Psoas muscle (tissue), 8 donors: ENCODE results near the gene CLASP1. TPM values are rescaled to one million over a fixed set of nuclear protein-coding genes. Genes with fewer than 3 reads are reported as not detected.

Experiments
- ATAC-seq, 4 donors: fragments of 200-7000 bp; cut with Tn5 transposase; one replicate each; pipeline ENCODE4 v1.9.1; 2020; ENCODE audit warnings: moderate library complexity in 3 of 4, mild to moderate bottlenecking in 2 of 4
- DNase-seq, 2 donors: peaks; one replicate each; pipeline ENCODE4 v3.0.0-alpha.2; 2020
- H3K27ac ChIP-seq: fragments of 200-600 bp; one replicate; pipeline ENCODE4 v1.8.0; 2022
- H3K27me3 ChIP-seq, 3 donors: fragments of 200-600 bp in 1 of 3; one replicate each; pipeline versions ENCODE4 v1.6.1 to v1.8.0; 2013 to 2022; ENCODE audit warnings: low read length in 2 of 3, mild to moderate bottlenecking in 2 of 3, moderate library complexity in 1 of 3; ENCODE audit not compliant: insufficient read depth in 3 of 3
- H3K36me3 ChIP-seq, 2 donors: fragments of 200-600 bp in 1 of 2; one replicate each; pipeline versions ENCODE4 v1.6.1 to v1.8.0; 2013 to 2022; ENCODE audit warnings: low read depth in 1 of 2, mild to moderate bottlenecking in 1 of 2, moderate library complexity in 1 of 2; ENCODE audit not compliant: insufficient read depth in 1 of 2
- H3K4me1 ChIP-seq: fragments of 200-600 bp; one replicate; pipeline ENCODE4 v1.8.0; 2022
- H3K4me3 ChIP-seq: fragments of 200-600 bp; one replicate; pipeline ENCODE4 v1.8.0; 2022; ENCODE audit warnings: mild to moderate bottlenecking
- H3K9me3 ChIP-seq: fragments of 200-600 bp; one replicate; pipeline ENCODE4 v1.8.0; 2022
- CTCF ChIP-seq: fragments of 200-600 bp; IDR thresholded peaks from one replicate; pipeline ENCODE4 v1.8.0; 2022; ENCODE audit warnings: antibody characterized with exemption
- WGBS, 3 donors: extraction: QIAGEN DNeasy Blood & Tissue Kit; methylation state at CpG; one replicate each; pipeline versions ENCODE4 v1.1.6 to v1.1.7; 2013; 5-methylcytosine and 5-hydroxymethylcytosine counted together
- intact Hi-C, 2 donors: fragments of 100-400 bp; cut with DNase I; formaldehyde crosslinking; loops; one replicate each; pipeline versions ENCODE4 v1.11.0 to v1.14.2; 2022
- polyA plus RNA-seq, 3 donors: library from polyadenylated mRNA; stranded (reverse); fragments of 200-250 nt; gene quantifications; one replicate each; pipeline ENCODE4 v1.2.3, GENCODE V29; 2013
- total RNA-seq, 4 donors: library from RNA; stranded (reverse); fragmentation: NEBNext Ultra II Directional in 2 of 4; extraction: Animal tissue kit (Norgen Biotek cat#: 25700) in 2 of 4; gene quantifications; one replicate each; pipeline versions ENCODE4 v1.2.1 to v1.2.4, GENCODE V29; 2021 to 2023
- donor health status: healthy with polysubstance abuse.
- donor health status: DM: no; HTN: no; CAD: no; lungs with moderate emphysema.
- donor health status: Bipolar disorder and iron deficiency.
- donor health status: healthy.
- donor health status: DM: yes; HTN: yes; CAD: no.
- donor health status: DM: no; HTN: no; CAD: no.
- donor health status: DM: no; HTN: no; CAD: no.
- donor health status: DM: yes; HTN: yes; CAD: no.

The CLASP1 gene
- total and polyA plus RNA-seq, 7 donors = 11.6 to 60.7 (median 38.8) TPM

DNA sequence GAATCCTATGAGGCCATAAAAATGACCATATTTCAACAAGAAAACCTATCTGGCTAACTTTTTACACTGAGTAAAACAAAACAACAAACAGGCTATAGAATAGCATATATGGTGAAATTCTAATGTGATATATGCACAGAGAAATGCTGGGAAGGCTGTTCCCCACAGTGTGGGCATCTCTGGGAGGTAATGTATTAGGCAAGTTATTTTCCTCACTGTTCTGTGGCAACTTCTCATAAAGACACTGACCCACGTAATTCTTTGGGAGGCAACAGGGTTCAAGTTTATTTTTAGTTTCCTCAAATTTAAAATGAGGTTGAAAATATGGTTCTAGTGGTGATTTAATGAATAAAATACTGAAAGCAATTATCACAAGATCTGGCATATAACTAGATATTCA lies 71.9 kb downstream of the CLASP1 start:
- no peak for TF ChIP-seq CTCF
- 26 to 89% (median 41%) methylated on average over 1 of the region's 1 CpG for WGBS, 3 donors
- ATAC-seq (no peak), DNase-seq (no peak)
- intact Hi-C loops = no loop called here
- no peaks in the 10 kb centered on the region for H3K9me3 ChIP-seq
- no peaks in the 10 kb centered on the region for H3K27me3 ChIP-seq
- H3K27ac ChIP-seq = peak overlapping the region; percentile 17
- H3K36me3 ChIP-seq = no peaks in the 10 kb centered on the region
- H3K4me1 ChIP-seq = peaks cover 34% of the 10 kb centered on the region
- H3K4me3 ChIP-seq = no peak overlapping the region

GRCh38 chr2:121576263-121576662 lies 73.0 kb downstream of the CLASP1 start:
- ATAC-seq (no peak), DNase-seq (no peak)
- intact Hi-C loops = no loop called here
- Histone ChIP-seq H3K36me3 (no peaks in the 10 kb centered on the region), H3K9me3 (no peaks in the 10 kb centered on the region), H3K27ac (peak overlapping the region; percentile 65), H3K27me3 (no peaks in the 10 kb centered on the region), H3K4me1 (peaks cover 35% of the 10 kb centered on the region), H3K4me3 (no peak overlapping the region)
- no peak for TF ChIP-seq CTCF
- WGBS, 3 donors = 75 to 93% (median 78%) methylated on average over 1 of the region's 1 CpG

DNA sequence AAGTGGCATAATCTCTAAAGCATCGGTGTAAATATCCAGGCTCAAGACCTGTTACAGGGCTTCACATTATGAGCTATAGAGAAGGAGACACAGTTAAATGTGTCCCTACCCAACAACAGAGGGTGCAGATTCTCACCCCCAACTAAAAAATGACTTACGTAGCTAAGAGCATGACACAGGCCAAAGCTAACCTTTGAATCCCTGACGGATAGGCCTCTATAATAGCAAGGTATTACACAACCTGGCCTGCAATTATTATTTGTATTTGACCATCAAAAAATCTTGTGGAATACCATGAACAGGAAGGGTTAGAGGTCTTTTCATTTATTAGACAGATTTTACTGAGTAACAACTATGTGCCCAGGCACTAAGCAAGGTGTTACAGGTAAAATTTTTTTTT lies 73.5 kb downstream of the CLASP1 start:
- 72 to 88% (median 78%) methylated on average over 3 of the region's 3 CpGs for WGBS, 3 donors
- H3K4me1 ChIP-seq = peaks cover 37% of the 10 kb centered on the region
- H3K36me3 ChIP-seq = no peaks in the 10 kb centered on the region
- no peak for TF ChIP-seq CTCF
- no peak for DNase-seq
- ATAC-seq = peak in 1 of 4 donors; percentile 4
- H3K4me3 ChIP-seq = no peak overlapping the region
- H3K27me3 ChIP-seq = no peaks in the 10 kb centered on the region
- intact Hi-C loops = no loop called here
- peak overlapping the region; percentile 65 for H3K27ac ChIP-seq
- H3K9me3 ChIP-seq = no peaks in the 10 kb centered on the region

DNA sequence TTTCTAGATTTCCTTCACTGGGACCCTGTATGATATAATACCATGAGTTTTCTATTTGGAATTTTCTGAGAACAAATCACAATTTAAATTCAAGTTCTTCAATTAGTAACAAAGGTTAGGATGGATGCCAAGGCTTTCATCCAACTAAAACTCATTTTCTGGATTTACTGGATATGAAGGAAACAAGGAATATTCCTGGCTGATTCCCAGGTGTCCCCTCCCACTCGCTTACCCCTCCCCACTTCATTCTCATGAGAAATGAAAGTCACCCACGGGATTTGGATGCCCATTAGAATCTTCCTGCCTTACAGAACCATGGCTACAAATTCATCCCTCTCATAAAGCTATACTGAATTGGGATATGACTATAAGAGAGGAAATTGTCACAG lies 78.6 kb downstream of the CLASP1 start:
- intact Hi-C loops = loop anchor here in 1 of 2 donors (5.0 kb wide), 1 partner anchor 77 kb away; the partner anchor contains the start of gene CLASP1
- TF ChIP-seq CTCF = no peak
- Histone ChIP-seq H3K36me3 (no peaks in the 10 kb centered on the region), H3K27ac (peak overlapping the region; percentile 84), H3K4me1 (peaks cover 64% of the 10 kb centered on the region), H3K9me3 (no peaks in the 10 kb centered on the region), H3K27me3 (no peaks in the 10 kb centered on the region), H3K4me3 (no peak overlapping the region)
- ATAC-seq (no peak), DNase-seq (no peak)
- 21 to 47% (median 24%) methylated on average over 2 of the region's 2 CpGs for WGBS, 3 donors

- H3K27me3 ChIP-seq = no peaks in the 10 kb centered on the region
- no peak for ATAC-seq
- H3K36me3 ChIP-seq = no peaks in the 10 kb centered on the region
- DNase-seq = no peak
- H3K27ac ChIP-seq = peak overlapping the region; percentile 84
- TF ChIP-seq CTCF = no peak
- H3K4me1 ChIP-seq = peaks cover 69% of the 10 kb centered on the region
- no peaks in the 10 kb centered on the region for H3K9me3 ChIP-seq
- intact Hi-C loops = loop anchor here in 1 of 2 donors (5.0 kb wide), 1 partner anchor 77 kb away; the partner anchor contains the start of gene CLASP1
- no peak overlapping the region for H3K4me3 ChIP-seq
- 41 to 47% (median 43%) methylated on average over 2 of the region's 2 CpGs for WGBS, 3 donors
These were observed 79.1 kb downstream of the CLASP1 start for GRCh38 chr2:121570036-121570666.
